GM19351 (cell line): ENCODE data around the gene SREBF2.

ENCODE experiments used
- ATAC-seq: cut with Tn5 transposase; IDR thresholded peaks from one replicate; pipeline ENCODE4 v1.9.1; 2021; ENCODE audit warnings: mild to moderate bottlenecking, moderate library complexity; ENCODE audit not compliant: unreplicated experiment

SREBF2 gene

GRCh38 chr22:41832553-41833368 is at the start of gene SREBF2:
SREBF2 (plus strand) TSS chr22:41833105; CDS start chr22:41833271, 166 bp downstream.
- ATAC-seq = peak; percentile 83

- ATAC-seq = no peak
Measured at GRCh38 chr22:41787331-41787730, 45.6 kb upstream of the SREBF2 start.

- no peak for ATAC-seq
Measured at GRCh38 chr22:41793871-41794270, 39.0 kb upstream of the SREBF2 start.

- no peak for ATAC-seq
Measured at GRCh38 chr22:41798736-41799135, 34.2 kb upstream of the SREBF2 start.

- ATAC-seq = peak; percentile 19
Measured at GRCh38 chr22:41799486-41800347, 33.2 kb upstream of the SREBF2 start.

- ATAC-seq = peak; percentile 89
Measured at GRCh38 chr22:41800348-41801146, 32.4 kb upstream of the SREBF2 start, which contains the start of gene CCDC134. CCDC134 (plus strand) TSS chr22:41800679; CDS start chr22:41808891, 8,212 bp downstream.

- no peak for ATAC-seq
Measured at GRCh38 chr22:41801147-41801819, 31.6 kb upstream of the SREBF2 start.

- no peak for ATAC-seq
Measured at GRCh38 chr22:41801886-41802285, 31.0 kb upstream of the SREBF2 start.

GRCh38 chr22:41805639-41806038 is 27.3 kb upstream of the SREBF2 start:
- ATAC-seq = no peak

GRCh38 chr22:41808400-41808799 is 24.5 kb upstream of the SREBF2 start:
- no peak for ATAC-seq

GRCh38 chr22:41810022-41810421 is 22.9 kb upstream of the SREBF2 start:
- ATAC-seq = no peak

GRCh38 chr22:41812805-41813545 is 19.9 kb upstream of the SREBF2 start:
- ATAC-seq = no peak

GRCh38 chr22:41813726-41814410 is 19.0 kb upstream of the SREBF2 start:
- no peak for ATAC-seq

- no peak for ATAC-seq
Measured at GRCh38 chr22:41815716-41816115, 17.2 kb upstream of the SREBF2 start.

GRCh38 chr22:41816241-41816640 is 16.7 kb upstream of the SREBF2 start:
- no peak for ATAC-seq

- ATAC-seq = no peak
Measured at GRCh38 chr22:41816871-41817270, 16.0 kb upstream of the SREBF2 start.

- ATAC-seq = no peak
Measured at GRCh38 chr22:41818011-41818410, 14.9 kb upstream of the SREBF2 start.

- ATAC-seq = no peak
Measured at GRCh38 chr22:41818596-41818995, 14.3 kb upstream of the SREBF2 start.

- no peak for ATAC-seq
Measured at GRCh38 chr22:41819257-41819656, 13.6 kb upstream of the SREBF2 start.
